SW 1271 (cell line): ENCODE data around the gene SSTR4.
"Not testable (repeated sequence)": the region's sequence is repeated elsewhere in the genome, so short reads cannot be mapped to it uniquely, and the experiment has no call there.

Experiments
- DNase-seq, 2 experiments: peaks; one replicate each; lab custom pipeline; 2025; lab: John Stamatoyannopoulos, UW

Gene SSTR4

DNA sequence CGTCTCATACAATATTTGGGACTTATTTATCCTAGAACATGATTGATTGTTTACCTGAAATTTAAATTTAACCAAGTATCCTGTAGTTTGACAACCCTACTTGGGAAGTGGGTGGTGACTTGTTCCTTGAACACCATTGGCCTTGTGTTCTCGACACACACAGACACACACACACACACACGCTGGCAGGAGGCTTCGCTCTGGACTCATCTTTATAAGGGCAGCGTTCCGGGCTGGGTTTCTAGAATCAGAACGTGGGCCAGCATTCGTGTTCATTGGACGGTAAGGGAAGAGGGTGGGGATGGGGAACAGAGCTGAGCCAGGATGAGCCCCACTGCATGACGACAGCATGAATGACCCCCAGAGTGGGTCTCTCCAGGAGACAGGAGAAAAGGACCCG lies 16.2 kb upstream of the SSTR4 start:
- no peak for DNase-seq

DNA sequence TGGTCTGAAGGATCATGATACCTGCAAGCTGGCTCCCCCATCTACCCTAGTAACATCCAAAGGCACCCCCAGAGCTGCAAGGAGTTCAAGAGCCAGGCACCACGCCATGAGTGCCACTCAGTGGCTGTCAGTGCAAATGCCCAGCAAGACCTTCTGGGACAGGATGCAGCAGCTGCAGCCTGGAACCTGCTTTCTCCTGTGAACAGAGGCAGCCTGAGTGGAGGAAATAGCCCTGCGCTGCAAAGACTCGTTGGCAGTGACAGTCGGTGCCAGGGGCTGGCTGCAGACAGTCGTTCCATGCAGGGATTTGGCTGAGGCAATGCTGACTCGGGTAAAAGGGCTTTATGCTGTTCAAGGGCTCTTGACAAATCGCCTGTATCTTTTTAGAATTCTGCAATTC lies 15.7 kb upstream of the SSTR4 start:
- no peak for DNase-seq

DNA sequence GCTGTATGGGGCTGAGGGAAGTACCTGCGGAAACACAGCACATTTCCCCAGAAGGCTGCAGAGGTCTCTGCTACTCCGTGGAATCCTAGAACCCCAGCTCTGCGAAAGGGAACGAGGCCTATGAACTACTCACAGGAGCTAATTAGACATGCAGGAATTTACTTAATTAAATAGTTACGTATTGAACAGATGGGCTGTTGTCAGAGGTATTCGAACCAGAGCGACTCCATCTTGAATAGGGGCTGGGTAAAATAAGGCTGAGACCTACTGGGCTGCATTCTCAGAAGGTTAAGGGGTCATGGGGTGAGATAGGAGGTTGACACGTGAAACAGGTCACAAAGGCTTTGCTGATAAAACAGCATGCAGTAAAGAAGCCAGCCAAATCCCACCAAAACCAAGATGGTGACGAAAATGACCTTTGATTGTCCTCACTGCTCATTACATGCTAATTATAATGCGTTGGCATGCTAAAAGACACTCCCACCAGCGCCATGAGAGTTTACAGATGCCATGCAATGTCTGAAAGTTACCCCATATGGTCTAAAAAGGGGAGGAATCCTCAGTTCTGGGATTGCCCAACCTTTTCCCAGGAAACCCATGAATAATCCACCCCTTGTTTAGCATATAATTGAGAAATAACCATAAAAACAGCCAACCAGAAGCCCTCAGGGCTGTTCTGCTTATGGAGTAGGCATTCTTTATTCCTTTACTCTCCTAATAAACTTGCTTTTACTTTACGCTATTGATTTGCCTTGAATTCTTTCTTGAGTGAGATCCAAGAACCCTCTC lies 14.7 kb upstream of the SSTR4 start:
- no peak for DNase-seq

DNA sequence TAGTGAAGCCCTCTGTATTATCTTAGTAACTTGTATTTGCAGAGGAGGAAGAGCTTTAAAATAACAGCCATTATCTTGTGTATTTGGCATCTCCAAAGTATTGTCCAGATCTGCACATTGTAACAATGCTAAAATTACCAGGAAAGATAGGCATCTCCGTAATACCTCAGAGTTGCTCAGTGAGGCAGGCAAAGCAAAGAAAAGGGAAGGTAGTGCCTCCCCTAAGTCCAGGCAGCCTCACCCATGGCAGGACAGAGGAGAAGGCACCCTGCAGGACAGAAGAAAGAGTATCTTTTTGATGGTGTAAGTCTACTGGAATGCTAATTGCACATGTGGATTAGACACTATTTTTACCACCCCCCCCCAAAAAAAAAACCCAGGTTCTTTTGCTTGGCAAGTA lies 13.6 kb upstream of the SSTR4 start:
- no peak for DNase-seq

DNA sequence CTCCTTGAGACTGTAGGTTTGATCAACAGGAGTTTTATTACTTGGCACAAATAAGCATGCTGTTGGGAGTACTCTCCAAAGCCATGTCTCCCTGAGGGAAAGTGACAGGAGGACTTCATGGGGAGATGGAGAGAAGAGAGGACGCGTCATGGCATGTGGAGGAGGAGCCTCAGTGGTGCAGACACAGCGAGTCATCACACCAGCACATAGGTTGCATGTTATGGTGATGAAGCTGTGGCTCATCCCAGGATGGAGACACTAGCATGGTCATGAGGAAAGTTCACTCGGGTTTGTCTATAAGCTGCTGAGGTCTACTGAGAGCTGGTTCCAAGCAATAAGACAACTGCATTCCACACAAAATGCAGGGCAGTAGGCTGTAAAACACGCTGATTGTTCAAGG lies 13.2 kb upstream of the SSTR4 start:
- DNase-seq: no peak

DNA sequence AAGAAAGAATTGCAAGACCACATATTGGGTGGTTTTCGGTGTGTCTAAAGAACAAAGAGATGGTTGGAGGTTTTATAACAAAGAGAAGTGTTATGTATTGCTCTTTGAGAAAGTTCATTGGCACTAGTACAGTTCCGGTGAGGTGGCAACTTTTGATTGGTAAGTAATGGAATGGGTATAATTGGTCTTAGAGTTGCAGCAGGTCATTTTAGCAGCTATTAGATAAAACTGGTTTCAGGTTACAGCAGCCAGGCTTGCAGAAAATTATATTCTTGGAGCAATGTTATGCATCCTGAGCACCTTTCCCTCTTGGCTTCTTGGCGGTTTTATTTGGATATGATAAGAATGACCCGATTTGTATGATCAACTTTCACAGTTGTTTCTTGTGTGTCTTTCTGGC lies 12.3 kb upstream of the SSTR4 start:
- no peak for DNase-seq

DNA sequence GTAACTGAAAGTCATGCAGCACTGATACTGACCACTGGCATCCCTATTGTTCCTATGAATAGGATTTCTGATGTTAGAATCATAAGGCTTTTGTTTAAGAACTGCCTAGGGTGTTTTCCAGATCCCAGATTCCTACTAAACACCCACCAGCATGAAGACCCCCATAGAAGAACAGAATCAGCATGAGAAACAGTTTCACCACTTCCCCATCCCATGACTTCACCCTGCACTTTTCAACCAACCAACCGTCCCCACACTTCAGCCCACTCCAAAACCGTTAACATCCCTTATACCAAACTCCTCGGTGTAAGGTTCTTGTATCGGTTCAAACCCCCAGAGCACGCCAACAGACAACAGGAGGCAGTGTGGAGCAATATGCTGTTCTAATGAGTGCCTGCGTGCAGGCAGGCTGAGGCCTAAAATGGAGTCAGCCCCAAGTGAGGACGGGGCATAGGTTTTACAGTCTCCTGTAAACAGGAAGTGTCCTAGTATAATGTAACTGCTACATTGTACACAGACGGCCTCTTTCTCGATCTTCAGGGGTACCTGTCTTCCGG lies 11.4 kb upstream of the SSTR4 start:
- no peak for DNase-seq

DNA sequence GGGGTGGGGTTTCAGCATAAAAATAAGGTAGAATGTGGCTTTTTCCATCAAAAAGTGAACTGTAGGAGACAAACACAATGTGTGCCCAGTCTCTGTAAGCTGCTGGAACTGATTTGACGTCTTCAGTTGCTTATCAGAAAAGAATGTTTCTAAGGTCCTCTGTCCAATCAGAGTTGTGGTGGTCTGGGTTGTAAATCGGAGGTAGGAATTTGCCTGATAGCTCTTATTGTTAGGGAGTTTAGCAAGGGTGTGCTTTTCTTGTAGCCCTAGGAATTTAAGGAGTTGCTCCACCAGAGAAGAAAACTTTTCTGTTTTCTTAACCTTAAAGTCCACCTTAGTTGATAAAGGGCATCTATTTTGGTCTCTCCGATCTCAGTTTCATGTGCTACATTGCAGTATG lies 10.4 kb upstream of the SSTR4 start:
- no peak for DNase-seq

DNA sequence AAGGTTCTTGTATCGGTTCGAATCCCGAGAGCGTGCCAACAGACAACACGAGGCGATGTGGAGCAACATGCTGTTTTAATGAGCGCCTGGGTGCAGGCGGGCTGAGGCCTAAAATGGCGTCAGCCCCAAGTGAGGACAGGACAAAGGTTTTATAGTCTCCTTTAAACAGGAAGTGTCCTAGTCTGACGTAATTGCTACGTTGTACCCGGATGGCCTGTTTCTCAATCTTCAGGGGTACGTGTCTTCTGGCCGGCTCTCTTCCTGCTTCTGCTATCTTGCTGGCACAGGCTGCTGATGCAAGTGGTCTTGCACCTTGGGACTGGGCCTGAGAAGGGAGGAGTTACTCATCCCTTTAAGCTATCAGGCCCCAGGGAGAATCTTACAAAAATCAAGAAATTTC lies 9.6 kb upstream of the SSTR4 start:
- not testable (repeated sequence) for DNase-seq

DNA sequence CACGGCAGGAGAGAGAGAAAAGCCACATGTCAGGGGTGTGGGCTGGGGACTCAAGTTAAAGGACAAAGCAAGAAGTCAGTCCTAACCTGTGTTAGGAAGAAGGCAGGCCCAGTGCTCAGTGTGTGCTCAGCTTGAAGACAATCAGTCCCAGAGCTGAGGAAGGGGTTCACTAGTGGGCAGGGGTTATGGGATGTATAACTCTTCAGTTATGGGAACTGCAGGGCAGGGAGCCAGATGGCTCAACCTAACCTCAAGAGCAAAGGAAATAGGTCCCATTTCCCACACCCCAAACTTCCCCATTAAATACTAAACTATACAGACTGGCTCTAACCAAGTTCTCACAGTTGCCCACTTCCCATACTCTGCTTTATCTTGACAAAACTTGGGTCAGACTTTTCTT lies 7.4 kb upstream of the SSTR4 start:
- DNase-seq: no peak

DNA sequence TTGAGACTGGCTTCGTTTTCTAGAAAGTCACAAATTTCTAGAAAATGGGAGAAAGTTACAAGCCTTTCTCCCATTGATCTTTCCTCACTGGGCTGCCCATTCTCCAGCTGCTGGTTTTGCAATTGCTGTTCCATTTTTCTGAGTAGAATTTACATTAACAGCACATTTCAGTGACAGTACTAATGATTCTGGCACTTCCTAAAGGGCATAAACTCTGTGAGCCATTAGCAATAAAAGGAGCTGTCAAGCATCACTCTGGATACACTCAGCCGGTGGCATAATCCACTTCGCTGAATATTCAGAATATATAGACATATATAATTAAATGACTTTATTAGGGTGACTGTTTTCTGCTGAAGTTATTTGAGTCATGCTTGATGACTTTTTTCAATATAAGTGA lies 6.7 kb upstream of the SSTR4 start:
- no peak for DNase-seq

DNA sequence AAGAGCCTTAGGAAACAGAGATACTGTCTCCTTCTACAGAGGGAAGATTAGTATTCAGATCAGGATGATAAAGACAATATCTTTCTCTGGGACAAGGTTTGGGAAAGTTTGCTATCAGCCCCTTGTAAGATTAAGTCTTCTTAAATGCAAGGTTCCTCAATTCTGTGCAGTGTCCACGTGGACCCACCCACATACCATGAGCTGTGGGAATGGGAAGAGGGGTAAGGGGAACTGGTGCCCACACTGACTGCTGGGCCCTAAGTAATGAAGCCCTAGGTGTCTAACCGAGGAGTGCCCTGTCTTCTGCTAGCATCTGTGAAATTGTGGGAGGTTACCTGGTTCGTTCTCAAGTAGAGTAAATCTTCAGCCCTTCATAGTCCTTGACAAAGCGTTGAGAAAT lies 5.8 kb upstream of the SSTR4 start:
- no peak for DNase-seq

DNA sequence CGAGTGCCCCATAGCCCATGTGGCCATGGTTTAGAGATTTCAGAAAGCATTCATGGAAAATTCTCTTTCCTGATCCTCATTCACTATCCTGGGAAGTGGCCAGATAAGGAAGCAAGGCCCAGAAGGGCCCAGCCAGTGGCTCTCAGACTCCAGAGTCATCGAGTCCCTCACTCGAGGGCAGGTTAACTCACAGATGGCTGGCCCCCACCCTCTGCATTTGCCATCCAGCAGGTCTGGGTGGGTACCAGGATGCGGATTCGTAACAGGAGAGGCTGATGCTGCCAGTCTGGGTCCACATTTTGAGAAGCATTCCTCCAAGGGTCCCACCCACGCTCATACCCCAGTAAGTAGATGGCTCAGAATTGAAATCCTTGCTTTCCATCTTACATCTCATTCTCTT lies 3.8 kb upstream of the SSTR4 start:
- no peak for DNase-seq

DNA sequence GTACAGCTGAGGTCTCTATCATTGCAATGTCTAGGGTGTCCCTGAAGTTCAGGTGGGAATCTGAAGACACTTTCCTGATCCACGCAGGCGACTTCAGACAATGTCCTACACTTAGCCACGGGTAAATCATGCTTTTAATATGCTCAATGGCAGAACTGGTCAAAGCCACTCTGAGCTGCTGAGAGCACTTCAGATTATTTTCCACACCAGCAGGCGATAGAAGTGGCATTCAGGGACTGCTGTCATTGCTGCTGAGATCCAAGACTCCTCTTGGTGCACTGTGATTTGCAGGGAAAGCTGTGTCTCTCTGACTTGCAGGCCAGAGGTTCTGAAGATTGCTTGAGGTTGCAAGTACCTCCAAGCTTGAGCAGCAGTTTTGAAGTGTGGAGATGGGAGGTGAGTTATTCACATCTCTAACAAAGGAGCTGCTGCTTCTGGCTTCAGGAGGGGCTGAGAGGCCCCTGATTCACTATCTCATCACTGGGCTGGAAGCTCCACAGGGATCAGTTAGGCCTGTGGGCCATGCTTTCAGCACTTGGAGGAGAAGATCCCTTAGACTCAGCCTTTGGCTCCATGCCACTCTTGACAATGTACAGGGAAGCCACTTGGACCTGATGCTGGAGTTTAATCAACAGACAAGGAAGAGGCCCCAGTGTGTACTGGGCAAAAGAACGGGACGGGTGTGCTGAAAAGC lies 2.9 kb upstream of the SSTR4 start:
- DNase-seq: no peak

DNA sequence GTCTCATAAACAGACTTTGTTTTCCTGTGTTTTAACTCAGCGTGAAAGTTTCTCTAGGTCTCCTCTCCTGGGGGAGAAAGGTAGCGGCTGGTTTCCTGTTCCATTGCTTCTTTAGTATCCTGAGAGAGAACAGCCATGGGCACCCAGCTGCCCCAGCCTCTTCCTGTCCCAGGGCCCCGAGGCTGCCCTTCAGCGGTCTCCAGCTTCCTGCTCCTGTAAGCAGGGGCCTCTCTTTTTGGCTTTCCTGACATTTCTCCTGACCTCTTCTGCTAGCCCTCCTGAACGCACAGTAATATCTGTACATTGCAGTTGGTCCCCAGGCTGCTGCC lies 2.4 kb upstream of the SSTR4 start:
- DNase-seq: no peak

DNA sequence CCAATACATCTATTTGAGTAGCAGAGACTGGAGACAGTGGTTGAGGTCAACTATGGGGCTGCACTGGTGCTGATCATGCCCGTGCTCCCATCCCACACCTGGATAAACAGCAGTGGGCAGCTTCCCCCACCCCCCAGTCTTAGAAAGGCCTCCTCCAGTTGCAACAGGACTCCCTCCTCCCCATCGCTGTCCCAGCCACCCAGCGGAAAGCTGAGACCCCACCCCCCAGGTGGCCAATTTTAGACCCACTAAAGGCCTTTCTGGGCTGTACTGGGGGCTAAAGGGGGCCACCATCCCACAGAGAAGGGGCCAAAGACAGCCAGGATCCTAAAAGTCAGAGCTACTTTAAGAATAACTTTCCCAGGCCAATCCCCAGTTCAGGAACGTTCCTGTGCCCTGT lies 1.2 kb upstream of the SSTR4 start:
- DNase-seq: no peak

DNA sequence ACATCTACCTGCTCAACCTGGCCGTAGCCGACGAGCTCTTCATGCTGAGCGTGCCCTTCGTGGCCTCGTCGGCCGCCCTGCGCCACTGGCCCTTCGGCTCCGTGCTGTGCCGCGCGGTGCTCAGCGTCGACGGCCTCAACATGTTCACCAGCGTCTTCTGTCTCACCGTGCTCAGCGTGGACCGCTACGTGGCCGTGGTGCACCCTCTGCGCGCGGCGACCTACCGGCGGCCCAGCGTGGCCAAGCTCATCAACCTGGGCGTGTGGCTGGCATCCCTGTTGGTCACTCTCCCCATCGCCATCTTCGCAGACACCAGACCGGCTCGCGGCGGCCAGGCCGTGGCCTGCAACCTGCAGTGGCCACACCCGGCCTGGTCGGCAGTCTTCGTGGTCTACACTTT lies 619 bp downstream of the SSTR4 start:
- no peak for DNase-seq

DNA sequence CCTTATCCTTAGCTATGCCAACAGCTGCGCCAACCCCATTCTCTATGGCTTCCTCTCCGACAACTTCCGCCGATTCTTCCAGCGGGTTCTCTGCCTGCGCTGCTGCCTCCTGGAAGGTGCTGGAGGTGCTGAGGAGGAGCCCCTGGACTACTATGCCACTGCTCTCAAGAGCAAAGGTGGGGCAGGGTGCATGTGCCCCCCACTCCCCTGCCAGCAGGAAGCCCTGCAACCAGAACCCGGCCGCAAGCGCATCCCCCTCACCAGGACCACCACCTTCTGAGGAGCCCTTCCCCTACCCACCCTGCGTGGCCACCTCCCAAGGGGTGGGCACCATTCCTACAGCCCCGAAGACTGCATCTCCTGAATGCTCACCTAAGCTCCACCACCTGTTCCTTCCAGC lies 1.3 kb downstream of the SSTR4 start:
- DNase-seq: no peak

DNA sequence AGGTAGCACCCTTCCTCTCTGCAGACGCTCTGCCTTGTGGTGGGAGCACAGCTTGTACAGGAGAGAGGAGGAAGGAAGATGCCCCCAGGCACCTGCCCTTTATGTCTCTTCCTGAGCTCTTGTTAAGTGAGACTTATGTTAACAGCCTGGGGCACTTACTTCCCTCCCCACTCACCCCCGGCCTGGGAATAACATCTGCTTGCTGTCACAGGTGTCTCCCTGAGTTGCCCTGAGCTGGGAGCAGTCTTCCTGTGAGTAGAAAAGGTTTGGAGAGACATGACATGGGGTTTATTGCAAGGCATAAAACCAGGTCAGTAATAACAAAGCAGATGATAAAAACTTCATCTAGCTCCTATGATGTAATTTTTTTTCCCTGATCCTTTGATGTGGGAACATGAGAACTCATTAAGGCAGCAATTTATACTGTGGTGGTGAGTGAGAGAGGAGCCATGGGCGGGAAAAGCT lies 1.9 kb downstream of the SSTR4 start:
- DNase-seq: no peak

DNA sequence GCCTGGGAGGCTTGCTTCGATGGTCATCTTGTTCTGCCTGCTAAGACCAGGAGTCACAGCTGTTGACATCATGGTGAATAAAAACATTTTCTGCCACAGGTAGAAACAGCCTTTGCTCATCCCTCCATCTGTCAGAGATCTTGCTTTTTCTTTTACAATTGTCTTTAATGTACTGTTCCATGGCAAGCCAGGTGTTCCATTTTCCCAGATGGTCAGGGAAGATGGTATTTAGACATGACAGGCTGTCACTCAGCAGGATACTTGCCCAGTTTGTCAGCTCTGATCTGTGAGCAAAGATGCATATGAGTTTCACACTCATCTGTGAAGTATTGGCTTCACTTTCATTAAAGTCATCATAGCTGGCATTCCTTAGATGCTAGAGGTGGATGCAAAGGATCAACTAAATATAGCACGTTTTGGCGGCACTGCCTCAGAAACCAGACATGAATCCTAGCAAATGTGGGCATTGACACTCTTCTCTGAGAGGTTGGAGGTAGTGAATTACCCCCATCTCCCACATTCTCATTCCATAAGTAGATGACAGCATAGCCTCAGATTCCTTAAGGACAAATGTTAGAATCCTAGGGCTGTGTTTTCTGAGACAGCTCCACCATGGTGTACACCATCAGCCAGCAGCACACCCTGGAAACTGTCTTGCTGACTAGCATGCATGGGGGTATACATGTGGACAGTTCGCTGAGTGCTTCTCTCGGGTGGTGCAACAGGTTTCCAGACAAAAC lies 4.2 kb downstream of the SSTR4 start:
- no peak for DNase-seq

DNA sequence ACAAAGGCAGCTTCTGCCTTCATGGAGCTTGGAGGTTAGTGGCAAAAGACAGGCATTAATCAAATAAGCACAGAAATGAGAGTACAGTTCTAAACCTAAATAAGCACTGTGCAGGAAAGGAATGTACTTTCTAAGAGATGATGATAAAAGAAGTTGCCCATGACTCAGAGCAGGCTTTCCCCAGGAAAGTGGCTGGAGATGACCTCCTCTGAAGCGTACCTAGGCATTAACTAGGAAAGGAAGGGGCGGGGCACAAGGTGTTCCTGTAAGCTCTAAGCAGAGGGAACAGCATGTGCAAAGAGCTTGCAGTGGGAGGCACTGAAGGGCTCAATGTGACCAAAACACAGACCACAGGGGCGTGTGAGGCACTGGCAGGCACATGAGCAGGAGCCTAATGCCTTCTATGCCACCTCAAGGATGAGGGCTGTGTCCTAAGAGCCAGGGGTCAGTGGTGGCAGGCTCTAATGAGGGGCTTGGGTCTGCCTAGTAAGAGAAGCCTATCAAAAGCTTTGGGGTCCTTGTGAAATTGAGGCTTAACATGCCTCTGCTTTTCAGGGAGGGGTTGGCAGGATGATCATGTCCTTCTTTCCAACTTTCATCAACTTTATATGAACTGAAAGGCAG lies 4.9 kb downstream of the SSTR4 start:
- no peak for DNase-seq

DNA sequence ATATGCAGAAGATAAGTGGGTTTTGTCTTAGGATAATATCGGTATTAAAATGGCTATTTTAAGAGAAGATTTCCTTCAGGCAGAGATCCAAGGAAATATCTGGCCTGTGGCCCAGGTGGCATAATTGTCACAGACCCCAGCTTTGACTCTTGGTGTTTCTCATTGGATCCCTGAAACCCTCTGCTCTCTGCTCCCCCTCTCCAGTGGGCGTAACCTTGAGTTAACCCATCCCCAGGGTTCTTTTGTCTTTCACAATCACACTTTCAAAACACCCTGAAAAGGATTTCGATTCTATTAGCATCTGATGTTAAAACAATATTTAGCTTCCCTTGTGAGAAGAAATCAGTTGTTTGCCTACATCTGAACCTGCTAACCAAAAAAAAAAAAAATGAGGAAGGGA lies 7.2 kb downstream of the SSTR4 start:
- DNase-seq: no peak

DNA sequence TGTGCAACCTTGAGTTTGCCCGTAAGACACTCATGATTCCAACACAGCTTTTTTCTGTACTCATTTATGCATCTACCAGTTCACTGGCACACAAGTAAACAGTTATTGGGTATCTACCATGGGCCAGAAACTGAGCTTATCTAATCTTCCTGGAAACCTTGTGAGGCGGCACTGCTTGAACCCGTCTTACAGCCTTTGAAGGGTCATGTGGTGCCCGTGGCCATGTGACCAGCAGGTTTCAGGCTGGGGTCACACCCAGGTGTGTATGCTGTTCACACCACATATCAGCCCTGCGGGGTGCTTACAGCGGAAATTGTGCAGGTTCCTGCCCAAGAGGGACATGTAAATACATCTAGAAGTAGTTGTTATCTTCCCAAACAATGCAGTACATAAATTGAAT lies 8.3 kb downstream of the SSTR4 start:
- no peak for DNase-seq
